ENCODE data around the gene PRRC2C.
A peak's percentile ranks its signal among the peaks of the same experiment; 100 is the strongest.

The PRRC2C gene

GRCh38 chr1:171485375-171486047 lies at the start of gene PRRC2C:
Gene PRRC2C, plus strand, starts transcription at chr1:171485530. Its CDS starts 26,559 bp downstream, at chr1:171512089.
- TF ChIP-seq CEBPB (IDR thresholded peaks at IDR 0.05), result no peak
- TF ChIP-seq, protein P1, sequence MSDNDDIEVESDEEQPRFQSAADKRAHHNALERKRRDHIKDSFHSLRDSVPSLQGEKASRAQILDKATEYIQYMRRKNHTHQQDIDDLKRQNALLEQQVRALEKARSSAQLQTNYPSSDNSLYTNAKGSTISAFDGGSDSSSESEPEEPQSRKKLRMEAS (IDR thresholded peaks at IDR 0.05), result peak; percentile 62
- 0 out of 2 replicates have a peak, but pooled peaks have one; percentile 46 for TF ChIP-seq ZBTB7A (IDR thresholded peaks at IDR 0.05; ENCODE audit: low read depth)
- TF ChIP-seq RAD21 (IDR thresholded peaks at IDR 0.05; ENCODE audit: low read depth), result peak; percentile 63
- TF ChIP-seq YY1 (IDR thresholded peaks at IDR 0.05; ENCODE audit: low read depth), result peak; percentile 92
- TF ChIP-seq, protein P2, sequence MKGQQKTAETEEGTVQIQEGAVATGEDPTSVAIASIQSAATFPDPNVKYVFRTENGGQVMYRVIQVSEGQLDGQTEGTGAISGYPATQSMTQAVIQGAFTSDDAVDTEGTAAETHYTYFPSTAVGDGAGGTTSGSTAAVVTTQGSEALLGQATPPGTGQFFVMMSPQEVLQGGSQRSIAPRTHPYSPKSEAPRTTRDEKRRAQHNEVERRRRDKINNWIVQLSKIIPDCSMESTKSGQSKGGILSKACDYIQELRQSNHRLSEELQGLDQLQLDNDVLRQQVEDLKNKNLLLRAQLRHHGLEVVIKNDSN (IDR thresholded peaks at IDR 0.05), result peak; percentile 99
- no peak for TF ChIP-seq FOXM1 (IDR thresholded peaks at IDR 0.05; ENCODE audit: borderline replicate concordance, low read depth)
- peak; percentile 77 for TF ChIP-seq CREB1 (IDR thresholded peaks at IDR 0.05; ENCODE audit: low read depth)
- TF ChIP-seq TAF1 (IDR thresholded peaks at IDR 0.05; ENCODE audit: low read depth), result peak; percentile 80

DNA sequence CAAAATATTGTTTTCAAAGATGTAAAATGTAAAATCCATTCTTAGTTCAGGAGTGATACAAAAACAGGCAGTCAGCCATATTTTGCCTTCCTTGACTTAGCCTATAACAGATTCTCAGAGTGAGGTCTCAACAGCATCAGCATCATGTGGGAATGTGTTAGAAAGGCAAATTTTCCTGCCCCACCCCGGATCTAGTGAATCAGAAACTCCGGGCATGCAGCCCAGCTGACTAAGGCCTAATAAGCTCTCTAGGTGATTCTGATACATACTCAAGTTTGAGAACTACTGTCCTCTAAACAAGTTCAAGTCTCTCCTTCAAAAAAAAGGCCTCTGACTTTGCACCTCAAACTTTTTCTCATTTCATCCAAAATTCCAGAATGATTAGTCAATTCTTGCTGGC lies 46.9 kb upstream of the PRRC2C start:
- TF ChIP-seq EP300 (IDR thresholded peaks at IDR 0.05; ENCODE audit: borderline replicate concordance) (no peak), CREB1 (IDR thresholded peaks at IDR 0.05; ENCODE audit: low read depth) (no peak), FOXM1 (IDR thresholded peaks at IDR 0.05; ENCODE audit: borderline replicate concordance, low read depth) (no peak), CEBPB (IDR thresholded peaks at IDR 0.05) (no peak), YY1 (IDR thresholded peaks at IDR 0.05; ENCODE audit: low read depth) (no peak), ZBTB7A (IDR thresholded peaks at IDR 0.05; ENCODE audit: low read depth) (no peak), NFIC (IDR thresholded peaks at IDR 0.05) (no peak), EGR1 (IDR thresholded peaks at IDR 0.05) (no peak)
- TF ChIP-seq, protein P2 (IDR thresholded peaks at IDR 0.05), result no peak
- TF ChIP-seq, protein P3, sequence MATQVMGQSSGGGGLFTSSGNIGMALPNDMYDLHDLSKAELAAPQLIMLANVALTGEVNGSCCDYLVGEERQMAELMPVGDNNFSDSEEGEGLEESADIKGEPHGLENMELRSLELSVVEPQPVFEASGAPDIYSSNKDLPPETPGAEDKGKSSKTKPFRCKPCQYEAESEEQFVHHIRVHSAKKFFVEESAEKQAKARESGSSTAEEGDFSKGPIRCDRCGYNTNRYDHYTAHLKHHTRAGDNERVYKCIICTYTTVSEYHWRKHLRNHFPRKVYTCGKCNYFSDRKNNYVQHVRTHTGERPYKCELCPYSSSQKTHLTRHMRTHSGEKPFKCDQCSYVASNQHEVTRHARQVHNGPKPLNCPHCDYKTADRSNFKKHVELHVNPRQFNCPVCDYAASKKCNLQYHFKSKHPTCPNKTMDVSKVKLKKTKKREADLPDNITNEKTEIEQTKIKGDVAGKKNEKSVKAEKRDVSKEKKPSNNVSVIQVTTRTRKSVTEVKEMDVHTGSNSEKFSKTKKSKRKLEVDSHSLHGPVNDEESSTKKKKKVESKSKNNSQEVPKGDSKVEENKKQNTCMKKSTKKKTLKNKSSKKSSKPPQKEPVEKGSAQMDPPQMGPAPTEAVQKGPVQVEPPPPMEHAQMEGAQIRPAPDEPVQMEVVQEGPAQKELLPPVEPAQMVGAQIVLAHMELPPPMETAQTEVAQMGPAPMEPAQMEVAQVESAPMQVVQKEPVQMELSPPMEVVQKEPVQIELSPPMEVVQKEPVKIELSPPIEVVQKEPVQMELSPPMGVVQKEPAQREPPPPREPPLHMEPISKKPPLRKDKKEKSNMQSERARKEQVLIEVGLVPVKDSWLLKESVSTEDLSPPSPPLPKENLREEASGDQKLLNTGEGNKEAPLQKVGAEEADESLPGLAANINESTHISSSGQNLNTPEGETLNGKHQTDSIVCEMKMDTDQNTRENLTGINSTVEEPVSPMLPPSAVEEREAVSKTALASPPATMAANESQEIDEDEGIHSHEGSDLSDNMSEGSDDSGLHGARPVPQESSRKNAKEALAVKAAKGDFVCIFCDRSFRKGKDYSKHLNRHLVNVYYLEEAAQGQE (IDR thresholded peaks at IDR 0.05; ENCODE audit: low read depth), result no peak

DNA sequence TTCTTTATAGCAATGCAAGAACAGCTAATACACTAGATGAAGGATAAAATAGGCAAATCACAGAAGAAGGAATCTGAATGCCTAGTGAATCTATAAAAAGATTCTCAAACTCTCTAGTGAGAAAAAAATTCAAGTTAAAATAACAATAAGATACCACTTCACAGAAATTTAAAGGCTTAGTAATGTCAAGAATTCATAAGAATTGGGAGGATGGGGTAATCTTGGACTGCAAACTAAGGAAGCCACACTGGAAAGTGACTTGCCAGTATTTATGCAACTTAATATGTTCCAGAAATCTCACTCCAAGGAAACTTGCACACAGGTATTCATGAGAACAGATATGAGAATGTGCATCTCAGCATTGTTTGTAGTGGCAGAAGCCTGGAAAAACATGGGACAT lies 38.9 kb upstream of the PRRC2C start:
- TF ChIP-seq YY1 (IDR thresholded peaks at IDR 0.05; ENCODE audit: low read depth) (no peak), CEBPB (IDR thresholded peaks at IDR 0.05) (no peak), TAF1 (IDR thresholded peaks at IDR 0.05; ENCODE audit: low read depth) (no peak), TCF12 (IDR thresholded peaks at IDR 0.05; ENCODE audit: low read depth) (no peak), RAD21 (IDR thresholded peaks at IDR 0.05; ENCODE audit: low read depth) (no peak), CREB1 (IDR thresholded peaks at IDR 0.05; ENCODE audit: low read depth) (no peak), EGR1 (IDR thresholded peaks at IDR 0.05) (no peak), TEAD4 (IDR thresholded peaks at IDR 0.05) (no peak), FOXM1 (IDR thresholded peaks at IDR 0.05; ENCODE audit: borderline replicate concordance, low read depth) (no peak), EP300 (IDR thresholded peaks at IDR 0.05; ENCODE audit: borderline replicate concordance) (no peak), ZBTB7A (IDR thresholded peaks at IDR 0.05; ENCODE audit: low read depth) (no peak)
- TF ChIP-seq, protein P2 (IDR thresholded peaks at IDR 0.05), result no peak
- TF ChIP-seq, protein P3 (IDR thresholded peaks at IDR 0.05; ENCODE audit: low read depth), result no peak
- TF ChIP-seq, protein P1 (IDR thresholded peaks at IDR 0.05), result no peak

GRCh38 chr1:171455967-171456366 lies 29.4 kb upstream of the PRRC2C start:
- TF ChIP-seq FOXM1 (IDR thresholded peaks at IDR 0.05; ENCODE audit: borderline replicate concordance, low read depth), result no peak
- TF ChIP-seq RAD21 (IDR thresholded peaks at IDR 0.05; ENCODE audit: low read depth), result no peak
- TF ChIP-seq YY1 (IDR thresholded peaks at IDR 0.05; ENCODE audit: low read depth), result no peak
- TF ChIP-seq, protein P2 (IDR thresholded peaks at IDR 0.05), result no peak
- no peak for TF ChIP-seq CEBPB (IDR thresholded peaks at IDR 0.05)
- no peak for TF ChIP-seq TCF12 (IDR thresholded peaks at IDR 0.05; ENCODE audit: low read depth)
- TF ChIP-seq TAF1 (IDR thresholded peaks at IDR 0.05; ENCODE audit: low read depth), result no peak
- TF ChIP-seq, protein P3 (IDR thresholded peaks at IDR 0.05; ENCODE audit: low read depth), result no peak
- TF ChIP-seq ZBTB7A (IDR thresholded peaks at IDR 0.05; ENCODE audit: low read depth), result no peak
